NCI-H460 (cell line): ENCODE data around the gene BMP10. TPM values are rescaled to one million over a fixed set of nuclear protein-coding genes. Genes with fewer than 3 reads are reported as not detected.
"Not testable (repeated sequence)": the region's sequence is repeated elsewhere in the genome, so short reads cannot be mapped to it uniquely, and the experiment has no call there.

Experiments
- DNase-seq: peaks from one replicate; pipeline ENCODE4 v3.0.0-alpha.2; 2016; ENCODE audit warnings: low read depth; ENCODE audit errors: extremely low read depth
- total RNA-seq: library from RNA; depleted of rRNA; stranded (reverse); fragments of >200 nt; shearing (Covaris generic); gene quantifications from 2 replicates; pipeline ENCODE4 v1.2.3, GENCODE V29; 2014

The BMP10 gene
- total RNA-seq, 1 experiment from 2014 or later: not detected

GRCh38 chr2:68895981-68896380, 24.8 kb upstream of the BMP10 start:
- DNase-seq: not testable (repeated sequence)

DNA sequence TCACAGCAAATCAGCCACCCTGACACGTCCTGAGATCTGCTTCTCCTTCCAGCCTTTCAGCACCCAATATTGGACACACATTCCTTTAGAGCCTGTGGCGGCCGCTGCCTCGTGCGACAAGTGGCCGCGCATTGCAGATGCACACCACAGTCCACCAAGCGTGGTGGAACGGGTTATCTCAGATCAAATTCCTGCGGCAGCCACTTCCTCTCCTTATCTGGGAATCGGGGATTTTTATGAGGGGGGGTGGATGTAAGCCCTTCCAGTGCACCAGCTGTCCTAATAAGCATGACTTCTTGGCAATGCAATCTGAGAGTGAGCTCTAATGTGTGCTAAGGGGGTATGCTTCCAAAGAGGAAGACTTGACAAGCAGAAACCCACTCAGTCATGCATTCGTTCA, 18.3 kb upstream of the BMP10 start:
- no peak for DNase-seq

DNA sequence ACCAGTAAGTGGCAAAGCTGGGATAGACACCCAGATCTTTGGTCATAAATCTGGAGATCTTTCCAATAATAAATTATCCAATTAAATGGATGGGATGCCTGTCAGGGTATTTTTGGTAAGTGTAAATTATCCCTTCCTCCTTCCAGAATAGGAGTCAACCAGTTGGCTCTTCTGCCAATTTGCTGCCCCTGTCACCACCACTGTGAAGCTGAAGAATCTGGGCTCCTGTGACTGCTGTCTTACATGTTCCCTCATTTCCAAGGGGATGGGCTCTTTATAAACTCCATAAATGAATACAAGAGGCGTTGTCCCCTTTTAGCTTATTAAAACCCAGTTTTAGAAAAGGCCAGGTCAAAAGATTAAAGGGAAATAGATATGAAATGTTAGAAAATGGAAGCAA, 17.8 kb upstream of the BMP10 start:
- no peak for DNase-seq

GRCh38 chr2:68888038-68888704, 17.0 kb upstream of the BMP10 start:
- no peak for DNase-seq

- no peak for DNase-seq
These were observed 14.5 kb upstream of the BMP10 start for GRCh38 chr2:68885811-68886075.

GRCh38 chr2:68885074-68885810, 14.0 kb upstream of the BMP10 start:
- DNase-seq: no peak

GRCh38 chr2:68880213-68880612, 9.0 kb upstream of the BMP10 start:
- DNase-seq: no peak

- DNase-seq: no peak
These were observed 8.1 kb upstream of the BMP10 start for GRCh38 chr2:68879296-68879695.

GRCh38 chr2:68878753-68879152, 7.6 kb upstream of the BMP10 start:
- DNase-seq: no peak

DNA sequence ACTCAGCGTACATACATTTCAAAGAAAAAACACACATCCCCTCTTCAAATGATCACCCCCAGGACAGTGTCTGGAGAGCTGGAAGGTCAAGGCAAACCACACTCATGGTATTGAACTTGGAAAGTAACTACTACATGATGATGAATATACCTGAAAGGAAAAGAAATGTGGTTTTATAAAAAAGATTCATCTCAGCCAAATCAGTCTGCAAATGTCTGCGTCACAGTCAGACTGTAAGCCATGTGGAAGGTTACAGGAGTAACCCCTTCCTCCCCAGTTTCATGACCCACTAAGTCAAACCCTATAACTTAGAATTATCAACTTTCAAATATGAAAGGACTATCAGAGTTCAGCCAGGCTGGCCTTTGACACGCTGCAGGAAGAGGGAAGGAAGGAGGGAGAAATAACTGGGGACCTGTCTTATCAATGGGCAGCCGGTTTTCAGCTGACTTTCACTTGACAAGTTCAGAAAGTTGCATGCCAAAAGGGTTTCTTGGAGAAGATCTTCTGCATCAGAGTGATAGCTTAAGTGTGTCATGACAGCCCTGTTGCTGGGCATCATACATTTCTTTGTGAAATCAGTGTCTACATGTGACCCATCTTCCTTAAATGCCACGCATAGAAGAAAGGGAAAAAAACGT, 7.0 kb upstream of the BMP10 start:
- no peak for DNase-seq

GRCh38 chr2:68877079-68877772, 6.0 kb upstream of the BMP10 start:
- no peak for DNase-seq

- no peak for DNase-seq
These were observed 982 bp downstream of the BMP10 start for GRCh38 chr2:68870215-68870614.

DNA sequence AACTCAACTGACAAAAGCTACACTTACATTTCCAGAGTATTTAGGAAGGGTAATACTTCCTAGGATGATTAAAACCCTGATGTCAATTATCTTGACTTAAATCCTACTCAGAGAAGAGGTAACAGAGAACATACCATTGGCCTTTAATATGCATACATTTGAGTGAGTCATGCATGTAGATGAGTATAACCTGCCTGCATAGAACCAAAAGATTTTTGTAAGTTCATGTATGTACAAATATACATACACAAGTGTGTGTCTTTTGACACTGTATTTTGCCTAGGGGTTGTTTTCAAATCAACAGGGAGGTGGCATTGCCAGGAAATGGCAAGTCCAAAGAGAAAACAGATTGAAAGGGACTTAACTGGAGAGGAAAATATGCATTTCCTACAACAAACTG, 6.1 kb downstream of the BMP10 start:
- no peak for DNase-seq

DNA sequence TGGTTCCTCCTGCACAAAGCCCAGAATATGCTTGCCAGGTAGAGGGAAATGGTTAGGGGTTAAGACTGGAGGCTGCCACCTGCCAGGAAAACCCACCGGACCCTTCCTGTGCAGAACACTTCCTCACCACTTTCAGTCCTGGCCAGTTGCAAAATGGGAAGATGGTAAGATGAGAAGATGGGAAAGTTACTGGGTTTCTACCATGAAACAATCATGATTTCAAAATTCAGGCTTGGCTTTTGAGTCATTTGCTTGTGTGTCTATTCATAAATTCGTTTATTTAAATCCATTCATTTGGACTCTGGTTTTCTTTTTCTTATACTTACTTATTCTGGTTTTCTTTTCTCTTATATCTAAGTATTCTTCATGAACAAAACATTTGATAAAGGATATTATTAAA, 7.2 kb downstream of the BMP10 start:
- DNase-seq: no peak

- DNase-seq: peak; percentile 67
These were observed 8.3 kb downstream of the BMP10 start for GRCh38 chr2:68862889-68863288.

DNA sequence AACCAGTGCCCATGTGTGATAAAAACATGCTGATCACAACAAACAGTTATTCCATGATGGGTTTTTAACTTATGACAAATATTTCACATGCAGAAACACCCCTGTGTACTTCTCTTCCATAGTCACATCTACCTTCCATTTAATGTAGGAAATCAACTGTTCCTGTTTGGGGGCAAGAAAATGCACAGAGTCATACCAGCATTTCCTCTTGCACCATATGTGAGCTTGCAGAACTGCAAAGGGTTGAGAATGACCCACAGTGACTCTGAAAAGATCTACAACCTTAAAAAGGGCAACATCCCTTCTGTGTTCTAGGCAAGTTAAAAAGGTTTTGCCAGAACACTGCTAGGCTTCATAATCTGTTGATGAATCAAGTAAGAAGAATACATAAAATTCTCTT, 9.9 kb downstream of the BMP10 start:
- no peak for DNase-seq

- DNase-seq: no peak
These were observed 11.1 kb downstream of the BMP10 start for GRCh38 chr2:68860111-68860510.

DNA sequence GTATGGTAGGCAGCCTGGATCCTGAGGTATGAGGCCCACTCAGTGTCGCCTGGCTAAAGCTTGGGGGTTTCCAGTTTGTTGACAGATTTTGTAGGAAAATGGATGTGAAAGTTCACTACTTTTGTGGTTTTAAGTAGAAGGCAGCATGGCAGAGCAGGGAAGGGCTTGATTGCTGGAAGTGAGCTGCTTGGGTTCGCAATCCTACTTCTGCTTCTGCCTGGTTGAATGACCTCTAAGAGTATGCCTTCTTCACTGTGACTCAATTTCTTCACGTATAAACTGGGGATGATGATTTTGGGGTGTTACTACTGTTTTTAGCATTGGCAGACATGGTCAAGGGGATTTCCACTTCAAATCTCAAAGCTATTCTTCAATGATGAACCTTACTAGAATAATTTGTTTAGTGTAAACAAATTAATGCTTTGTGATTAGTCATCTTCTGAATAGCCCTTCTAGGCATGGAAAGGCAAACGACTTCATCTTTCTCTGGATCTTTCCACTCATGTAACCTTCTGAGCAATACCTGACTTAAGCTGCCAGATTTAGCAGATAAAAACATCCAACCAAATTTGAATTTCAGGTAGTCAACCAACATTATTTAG, 13.2 kb downstream of the BMP10 start:
- no peak for DNase-seq

GRCh38 chr2:68857202-68857845, 13.9 kb downstream of the BMP10 start:
- DNase-seq: no peak

DNA sequence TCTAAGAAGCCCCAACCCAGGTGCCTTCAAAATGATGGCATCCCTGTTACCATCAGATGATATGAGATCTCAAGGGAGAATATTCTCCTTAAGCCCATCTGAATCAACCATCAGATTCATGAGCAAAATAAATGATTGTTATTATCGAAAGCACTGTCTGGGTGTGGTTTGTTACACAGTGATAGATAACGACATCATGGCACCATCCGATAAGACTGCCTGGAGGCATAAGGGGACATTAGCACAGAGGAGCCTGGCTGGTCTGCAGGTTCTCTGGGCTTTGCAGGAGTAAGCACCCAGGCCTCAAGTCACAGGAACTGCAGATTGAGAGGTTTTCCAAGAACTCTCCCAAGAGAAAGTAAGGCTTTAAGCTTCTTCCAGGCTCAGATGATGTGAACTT, 15.6 kb downstream of the BMP10 start:
- no peak for DNase-seq

GRCh38 chr2:68854476-68854875, 16.7 kb downstream of the BMP10 start:
- DNase-seq: no peak
